GM18498 (cell line): ENCODE results near the gene PSMD3.
"Not testable (repeated sequence)": the region's sequence is repeated elsewhere in the genome, so short reads cannot be mapped to it uniquely, and the experiment has no call there.

Source experiments
- ATAC-seq: cut with Tn5 transposase; IDR thresholded peaks from one replicate; pipeline ENCODE4 v1.9.1; 2021; ENCODE audit warnings: mild to moderate bottlenecking, moderate library complexity; ENCODE audit not compliant: unreplicated experiment

Gene PSMD3

DNA sequence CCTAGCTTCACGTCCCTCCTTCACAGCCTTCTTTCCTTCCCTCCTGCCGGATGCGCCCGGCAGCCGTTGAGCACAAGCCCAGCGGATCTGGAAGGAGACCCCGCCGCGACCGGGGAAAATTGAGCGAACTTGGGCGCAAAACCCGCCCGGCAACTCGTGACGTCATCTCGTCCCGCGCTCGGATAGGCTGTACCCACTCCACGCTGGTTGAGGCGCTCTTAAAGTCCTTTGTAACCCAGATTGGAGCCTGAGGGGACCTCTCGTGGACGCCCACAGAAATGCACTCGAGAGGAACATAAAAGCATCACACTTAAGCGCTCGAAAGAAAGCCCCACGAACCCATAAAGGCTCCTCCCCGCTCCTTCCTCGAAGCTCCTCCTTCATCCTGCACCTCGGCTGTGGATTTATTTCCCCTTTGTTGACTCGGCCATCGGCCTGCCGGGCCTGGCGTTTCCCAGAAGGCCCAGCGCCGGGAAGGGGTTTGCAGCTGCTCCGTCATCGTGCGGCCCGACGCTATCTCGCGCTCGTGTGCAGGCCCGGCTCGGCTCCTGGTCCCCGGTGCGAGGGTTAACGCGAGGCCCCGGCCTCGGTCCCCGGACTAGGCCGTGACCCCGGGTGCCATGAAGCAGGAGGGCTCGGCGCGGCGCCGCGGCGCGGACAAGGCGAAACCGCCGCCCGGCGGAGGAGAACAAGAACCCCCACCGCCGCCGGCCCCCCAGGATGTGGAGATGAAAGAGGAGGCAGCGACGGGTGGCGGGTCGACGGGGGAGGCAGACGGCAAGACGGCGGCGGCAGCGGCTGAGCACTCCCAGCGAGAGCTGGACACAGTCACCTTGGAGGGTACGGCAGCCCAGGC lies at the start of gene PSMD3:
Gene PSMD3 (plus strand): TSS at position 457 of the 856 bp plus-strand sequence. CDS start 164 bp downstream, at position 621.
- ATAC-seq = peak; percentile 93

DNA sequence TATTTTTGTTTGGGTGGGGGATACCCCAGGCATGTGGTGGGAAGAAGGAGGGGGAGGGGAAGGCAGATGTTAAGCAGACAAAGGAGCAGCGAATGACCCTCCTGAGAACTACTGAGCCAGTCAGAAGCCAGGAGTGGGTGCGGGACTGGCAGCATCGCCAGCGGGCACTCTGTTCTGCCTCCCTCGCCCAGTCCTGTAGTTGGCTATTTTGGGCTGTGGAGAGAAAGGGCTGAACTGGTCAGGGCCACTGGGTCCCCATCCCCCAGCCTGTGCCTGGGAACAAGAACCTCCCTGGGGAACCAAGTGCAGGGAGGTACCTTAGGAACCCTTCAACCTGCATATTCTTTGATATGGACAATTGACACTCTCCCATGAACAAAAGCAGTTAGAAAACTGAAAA lies 46.7 kb upstream of the PSMD3 start:
- no peak for ATAC-seq

DNA sequence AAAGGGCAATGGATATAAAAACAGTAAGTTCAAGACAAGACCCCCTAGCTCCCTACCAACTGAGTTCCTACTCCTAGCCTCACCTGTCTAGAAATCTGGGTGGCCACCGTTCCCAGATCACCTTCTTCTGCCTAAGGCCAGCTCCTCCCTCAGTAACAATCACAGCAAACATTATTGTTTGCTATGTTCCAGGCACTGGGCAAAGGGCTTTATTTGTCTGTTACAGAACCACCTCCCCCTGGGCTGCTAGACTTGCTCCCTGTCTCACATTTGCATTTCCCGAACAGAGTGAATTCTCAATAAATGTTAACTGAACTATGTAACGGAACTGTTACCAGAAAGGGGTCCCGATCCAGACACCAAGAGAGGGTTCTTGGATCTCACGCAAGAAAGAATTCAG lies 46.3 kb upstream of the PSMD3 start:
- no peak for ATAC-seq

DNA sequence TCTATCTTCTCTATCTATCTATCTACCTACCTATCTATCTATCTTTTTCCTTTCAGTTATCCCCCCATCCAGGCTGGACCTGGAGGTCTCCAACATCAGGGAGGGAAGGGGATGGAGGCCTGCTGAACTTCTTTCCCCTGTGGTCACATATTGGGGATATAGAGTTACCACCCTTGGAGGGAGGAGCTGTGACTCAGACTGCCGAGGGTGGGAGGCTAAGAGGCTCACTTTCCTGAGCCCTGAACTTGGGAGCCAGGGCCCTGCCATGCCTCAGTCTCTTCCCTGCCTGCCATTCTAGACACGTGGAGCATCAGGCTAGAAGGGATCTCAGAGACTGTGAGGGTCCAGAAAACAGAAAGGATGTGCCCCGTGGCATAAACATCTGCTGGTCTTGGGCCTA lies 44.7 kb upstream of the PSMD3 start:
- no peak for ATAC-seq

DNA sequence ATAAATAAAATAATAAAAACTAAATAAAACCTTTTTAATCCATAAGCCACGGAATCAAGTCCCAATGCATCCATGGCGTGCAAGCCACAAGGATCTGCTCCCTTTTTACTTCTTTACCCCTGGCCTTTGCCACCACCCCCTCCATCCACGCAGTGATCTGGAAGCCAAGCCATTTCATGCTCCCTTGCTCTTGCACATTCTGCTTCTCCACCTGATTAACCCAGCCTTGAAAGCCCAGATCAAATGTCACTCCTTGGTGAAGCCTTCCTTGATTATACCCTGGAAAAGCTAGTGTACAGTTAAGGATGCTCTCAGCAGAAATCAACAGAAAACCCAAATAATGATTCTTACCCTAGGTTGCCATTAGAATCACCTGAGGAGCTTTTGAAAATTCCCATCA lies 43.2 kb upstream of the PSMD3 start:
- no peak for ATAC-seq

DNA sequence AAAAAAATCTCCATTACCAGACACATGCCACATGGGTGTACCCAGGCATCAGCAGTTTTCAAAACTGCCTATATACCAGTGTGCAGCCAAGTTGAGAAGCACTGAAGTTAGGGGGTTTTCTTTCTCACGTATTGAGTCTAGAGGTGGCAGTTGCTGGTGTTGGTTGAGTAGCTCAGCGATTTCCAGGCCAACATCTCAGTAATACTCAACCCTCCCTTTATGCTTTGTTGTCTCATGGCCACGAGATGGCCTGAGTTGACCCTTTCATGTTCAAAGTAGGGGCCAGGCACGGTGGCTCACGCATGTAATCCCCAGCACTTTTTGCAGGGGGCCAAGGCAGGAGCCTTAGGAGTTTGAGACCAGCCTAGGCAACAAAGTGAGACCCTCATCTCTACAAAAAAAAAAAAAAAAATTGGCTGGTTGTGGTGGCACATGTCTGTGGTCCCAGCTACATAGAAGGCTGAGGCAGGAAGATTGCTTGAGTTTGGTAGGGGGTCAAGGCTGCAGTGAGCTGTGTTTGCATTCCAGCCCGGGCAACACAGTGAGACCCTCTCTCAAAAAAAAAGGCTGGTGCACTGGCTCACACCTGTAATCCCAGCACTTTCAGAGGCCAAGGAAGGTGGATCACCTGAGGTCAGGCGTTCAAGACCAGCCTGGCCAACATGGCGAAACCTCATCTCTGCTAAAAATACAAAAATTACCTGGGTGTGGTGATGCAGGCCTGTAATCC lies 42.3 kb upstream of the PSMD3 start:
- no peak for ATAC-seq

DNA sequence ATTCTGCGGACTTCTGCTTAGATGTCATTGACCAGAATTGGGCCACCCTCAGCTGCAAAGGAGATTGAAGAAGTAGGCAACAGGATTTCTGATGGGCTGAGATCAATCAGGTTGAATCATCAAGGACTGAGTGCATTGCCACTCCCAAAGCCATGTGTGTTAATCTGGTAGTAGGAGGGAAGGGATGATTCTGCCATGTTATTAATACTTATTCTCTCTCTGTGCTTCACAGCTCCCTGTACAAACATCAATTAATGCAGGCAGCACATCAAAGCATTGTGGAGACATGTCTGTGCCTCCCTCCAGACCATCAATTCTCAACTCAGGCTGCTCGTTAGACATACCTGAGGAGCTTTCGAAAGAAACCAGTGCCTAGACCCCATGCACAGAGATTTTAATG lies 41.5 kb upstream of the PSMD3 start:
- ATAC-seq = no peak

DNA sequence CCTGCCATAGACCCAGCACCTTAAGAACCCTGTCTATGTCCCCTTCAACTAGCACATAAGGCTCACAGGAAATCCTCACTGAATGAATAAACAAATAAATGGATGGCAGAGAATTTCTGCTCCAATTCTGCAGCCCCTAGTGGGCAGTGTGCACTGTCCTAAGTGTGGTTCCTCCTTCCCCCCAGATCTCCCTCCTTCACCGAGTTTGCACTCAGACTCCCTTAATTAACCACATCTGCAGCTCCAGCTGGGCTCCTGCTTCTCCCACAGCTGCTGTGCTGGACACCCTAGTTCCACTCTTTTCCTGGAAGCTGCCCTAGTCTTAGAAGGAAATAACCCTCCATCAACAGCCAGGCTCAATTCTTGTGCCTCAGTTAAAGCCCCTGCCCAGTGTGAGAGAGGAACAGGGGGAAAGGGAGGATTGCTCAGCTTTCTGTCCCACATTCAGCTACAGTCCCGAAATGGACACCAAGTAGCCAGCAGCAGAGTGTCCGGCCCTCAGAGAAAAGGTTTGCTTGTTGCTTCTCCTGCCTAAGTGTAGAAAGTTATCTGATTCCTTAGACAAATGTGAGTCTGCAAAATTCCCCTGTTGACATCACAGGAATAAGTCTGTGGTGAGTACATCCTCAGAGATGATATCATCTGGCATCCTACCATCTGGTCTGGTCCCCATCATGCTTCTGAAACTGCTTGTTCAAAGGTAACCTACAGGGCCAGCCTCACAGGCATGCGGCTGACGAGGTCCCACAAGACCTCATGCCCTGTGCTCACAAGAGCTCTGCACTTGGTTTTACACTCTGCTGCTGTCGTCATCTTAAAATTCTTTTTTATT lies 40.8 kb upstream of the PSMD3 start:
- ATAC-seq = no peak

DNA sequence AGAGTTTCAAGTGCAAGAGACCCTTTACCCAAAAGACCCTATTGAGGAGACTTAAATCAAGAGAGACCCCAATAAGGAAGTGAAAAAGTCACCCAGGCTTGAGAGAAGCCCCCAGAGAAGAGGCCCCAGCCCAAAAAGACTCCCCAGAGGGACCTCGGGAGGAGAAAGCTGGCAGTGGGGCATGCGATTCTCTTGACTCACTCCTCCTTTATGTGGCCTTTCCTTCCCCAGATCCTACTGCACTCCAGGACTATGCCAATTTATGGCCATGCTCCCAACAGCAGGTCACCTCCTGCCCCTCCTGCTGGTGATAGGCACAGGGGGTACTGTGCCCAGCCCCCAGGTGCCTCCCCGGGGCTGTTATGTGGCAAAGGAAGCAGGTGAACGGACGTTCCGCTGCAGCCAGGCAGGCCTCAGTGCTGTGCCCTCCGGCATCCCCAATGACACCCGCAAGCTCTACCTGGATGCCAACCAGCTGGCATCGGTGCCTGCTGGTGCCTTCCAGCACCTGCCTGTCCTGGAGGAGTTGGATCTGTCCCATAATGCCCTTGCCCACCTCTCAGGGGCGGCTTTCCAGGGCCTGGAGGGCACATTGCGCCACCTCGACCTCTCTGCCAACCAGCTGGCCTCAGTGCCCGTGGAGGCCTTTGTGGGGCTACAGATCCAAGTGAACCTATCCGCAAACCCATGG lies 36.8 kb upstream of the PSMD3 start:
- ATAC-seq = no peak

DNA sequence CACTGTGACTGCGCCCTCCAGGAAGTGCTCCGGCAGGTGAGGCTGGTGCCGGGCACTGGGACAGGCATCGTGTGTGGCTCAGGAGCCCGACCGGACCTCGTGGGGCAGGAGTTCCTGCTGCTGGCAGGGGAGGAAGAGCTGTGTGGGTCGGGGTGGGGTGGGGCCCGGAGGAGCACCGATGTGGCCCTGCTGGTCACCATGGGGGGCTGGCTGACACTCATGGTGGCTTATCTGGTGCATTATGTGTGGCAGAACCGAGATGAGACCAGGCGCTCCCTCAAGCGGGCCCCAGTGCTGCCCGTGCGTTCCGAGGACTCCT lies 36.3 kb upstream of the PSMD3 start:
- no peak for ATAC-seq

DNA sequence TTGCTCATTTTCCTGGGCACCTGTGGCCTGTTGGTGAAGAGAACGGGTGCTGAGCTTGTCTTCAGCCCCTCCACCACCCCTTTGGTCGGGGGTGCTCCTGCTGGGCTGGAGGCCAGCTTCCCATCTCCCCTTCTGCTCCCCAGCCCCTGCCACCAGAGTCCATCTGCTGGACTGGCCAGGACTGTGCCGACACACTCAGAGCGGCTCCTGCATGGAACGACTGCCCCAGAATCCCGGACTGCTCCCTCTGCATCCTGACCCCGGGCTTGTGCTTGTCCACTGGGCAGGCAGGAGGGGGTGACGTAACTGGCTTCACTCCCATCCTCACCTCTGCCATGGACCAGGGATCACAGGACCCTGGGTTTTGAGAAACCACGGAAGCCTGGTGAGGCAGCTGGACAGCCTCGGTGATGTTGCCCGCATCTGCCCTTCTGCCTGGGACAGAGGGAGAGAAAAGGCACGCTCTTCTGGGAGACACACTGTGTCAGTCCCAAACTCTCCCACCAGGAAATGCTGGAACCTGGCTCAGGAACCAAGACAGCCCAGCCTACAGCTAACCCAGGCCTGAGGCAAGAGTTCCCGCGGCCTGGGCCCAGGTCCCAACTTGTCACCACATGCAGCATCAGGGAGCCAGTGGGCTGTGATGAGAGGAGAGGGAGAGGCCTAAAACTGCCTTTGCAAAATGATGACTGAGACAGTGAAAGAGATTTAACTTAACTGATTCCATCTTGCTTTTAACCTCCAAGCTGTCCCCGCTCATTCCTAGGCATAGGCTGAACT lies 33.9 kb upstream of the PSMD3 start:
- ATAC-seq = no peak

DNA sequence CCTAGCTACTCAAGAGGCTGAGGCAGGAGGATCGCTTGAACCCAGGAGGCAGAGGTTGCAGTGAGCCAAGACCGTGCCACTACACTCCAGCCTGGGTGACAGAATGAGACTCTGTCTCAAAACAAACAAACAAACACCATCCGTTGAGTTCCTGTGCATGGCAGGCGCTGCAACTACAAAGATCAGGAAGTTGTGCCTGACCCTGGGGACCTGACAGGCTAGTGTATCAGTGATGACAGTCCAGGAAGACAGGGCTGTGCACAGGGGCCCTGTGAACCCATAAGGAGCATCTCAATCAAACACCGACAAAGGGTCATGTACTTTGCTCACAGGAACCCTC lies 32.1 kb upstream of the PSMD3 start:
- not testable (repeated sequence) for ATAC-seq

DNA sequence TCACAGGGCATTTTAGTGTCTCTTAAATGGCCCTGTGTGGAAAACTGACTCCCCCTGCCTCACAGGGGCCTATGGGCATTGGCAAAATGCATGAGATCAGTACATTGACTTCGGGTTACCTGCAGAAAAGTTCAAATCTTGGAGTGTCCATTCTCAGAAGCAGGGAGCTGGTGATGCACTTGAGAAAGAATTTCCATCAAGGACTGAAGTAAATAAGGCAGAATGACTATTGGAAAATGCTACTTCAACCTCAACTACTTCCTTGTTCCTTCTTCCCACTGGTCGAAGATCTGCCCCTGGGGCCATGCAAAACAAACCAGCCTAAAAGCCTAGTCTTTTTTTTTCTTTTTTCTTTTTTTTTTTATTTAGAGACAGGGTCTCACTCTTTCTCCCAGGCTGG lies 31.6 kb upstream of the PSMD3 start:
- no peak for ATAC-seq

DNA sequence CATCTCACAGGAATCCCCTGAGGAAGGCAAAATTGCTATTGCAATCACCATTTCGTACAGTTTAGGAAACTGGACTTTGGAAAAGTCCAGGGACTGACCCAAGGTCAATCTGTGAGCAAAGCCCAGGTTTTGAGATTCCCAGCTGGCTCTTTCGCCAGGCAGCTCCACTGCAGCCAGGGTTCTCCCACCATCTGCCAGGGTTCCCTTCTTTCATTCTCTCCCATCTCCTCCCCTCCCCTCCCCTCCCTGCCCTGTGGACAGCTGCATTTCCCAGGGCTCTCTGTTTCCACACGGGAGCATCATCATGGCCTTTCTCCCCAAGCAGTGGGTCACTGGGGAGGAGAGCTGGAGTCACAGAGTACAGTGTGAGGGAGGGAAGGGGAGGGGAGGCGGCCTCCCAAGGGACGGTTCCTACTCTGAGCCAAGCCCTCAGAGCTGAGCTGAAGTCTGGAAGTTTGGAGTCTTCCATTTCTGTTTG lies 29.7 kb upstream of the PSMD3 start:
- ATAC-seq = no peak

DNA sequence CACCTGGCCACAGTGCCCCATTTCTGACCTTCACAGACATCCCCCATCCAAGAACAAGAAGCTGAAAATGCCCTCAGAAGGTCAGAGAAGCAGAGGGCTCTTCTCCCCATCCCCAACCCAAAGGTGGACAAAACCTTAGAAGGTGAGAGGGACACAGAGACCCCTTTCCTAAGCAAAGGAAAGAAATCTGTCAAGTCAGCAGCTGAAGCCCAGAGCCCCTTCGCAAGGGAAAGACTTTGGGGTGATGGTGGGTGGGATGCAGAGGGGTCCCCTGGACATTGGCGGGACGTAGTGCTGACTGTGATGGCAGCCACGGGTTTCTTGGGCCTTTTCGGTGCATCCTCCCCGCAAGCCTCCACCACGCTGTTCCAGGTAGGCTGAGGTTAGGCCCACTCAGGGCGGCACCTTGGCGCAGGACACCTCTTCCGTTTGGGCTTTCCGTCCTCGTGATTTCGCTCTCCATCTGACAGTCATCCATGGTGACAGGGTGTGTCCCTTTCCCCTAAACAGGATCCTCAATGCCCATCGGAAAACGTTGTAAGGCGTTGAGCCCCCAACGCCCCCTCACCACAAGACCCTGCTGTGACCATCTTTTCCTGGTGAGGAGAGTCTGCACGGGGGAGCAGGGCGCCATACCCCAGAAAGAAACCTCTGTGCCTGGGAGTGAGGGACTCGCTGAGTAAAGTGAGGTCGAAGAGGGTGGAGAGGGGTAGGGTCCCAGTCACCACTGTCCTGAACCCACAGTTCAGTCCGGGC lies 28.5 kb upstream of the PSMD3 start:
- ATAC-seq = no peak

DNA sequence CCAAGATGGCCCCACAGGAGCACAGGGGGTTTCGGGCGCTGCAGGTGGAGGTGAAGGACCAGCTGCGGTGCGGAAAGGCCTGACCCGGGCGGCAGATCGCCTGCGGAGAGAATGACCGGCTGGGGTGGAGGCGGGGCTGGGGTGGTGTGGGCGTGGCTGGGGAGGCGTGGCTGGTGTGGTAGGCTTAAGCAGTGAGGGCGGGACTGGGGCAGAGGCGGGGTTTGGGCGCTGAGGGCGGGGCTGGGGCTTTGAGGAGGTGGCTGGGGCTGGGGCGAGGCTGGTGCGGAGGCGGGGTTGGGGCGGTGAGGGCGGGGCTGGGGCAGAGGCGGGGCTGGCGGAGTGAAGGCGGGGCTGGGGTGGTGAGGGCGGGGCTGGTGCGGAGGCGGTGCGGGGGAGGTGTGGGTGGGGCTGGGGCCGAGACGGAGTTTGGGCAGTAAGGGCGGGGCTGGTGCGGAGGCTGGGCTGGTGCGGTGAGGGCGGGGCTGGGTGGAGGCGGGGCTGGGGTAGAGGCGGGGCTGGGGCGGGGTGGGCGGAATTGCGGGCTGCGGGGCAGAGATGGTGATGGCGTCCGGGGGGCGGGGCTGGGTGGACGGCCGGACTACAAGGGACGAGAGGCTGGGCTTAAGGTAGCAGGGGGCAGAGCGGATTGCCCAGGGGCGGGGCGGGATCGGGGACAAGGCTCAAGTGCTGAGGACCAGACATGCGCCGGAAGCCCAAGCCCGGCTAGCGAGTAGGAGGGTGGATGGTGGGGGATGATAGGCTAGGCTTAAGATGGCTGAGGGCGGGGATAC lies 27.7 kb upstream of the PSMD3 start:
- ATAC-seq = peak; percentile 76

DNA sequence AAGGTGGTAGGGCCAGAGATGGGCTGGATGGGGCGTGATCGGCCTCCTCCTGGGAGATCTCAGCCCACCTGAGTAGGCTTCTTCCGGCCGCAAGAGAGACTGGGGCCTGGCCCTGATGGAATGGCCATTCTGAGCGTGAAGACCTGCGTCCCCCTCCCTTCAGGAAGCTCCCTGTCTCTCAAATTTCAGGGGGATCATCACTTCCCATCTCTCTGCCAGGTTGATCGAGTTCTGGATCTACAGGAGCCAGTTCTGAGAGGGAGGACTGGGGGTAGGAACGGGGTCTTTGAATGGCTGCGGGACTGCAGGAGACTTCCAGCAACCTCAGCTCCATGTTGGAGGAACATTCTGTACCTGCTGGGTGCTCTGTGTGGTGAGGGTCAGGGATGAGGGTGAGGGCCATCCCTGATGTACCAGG lies 27.1 kb upstream of the PSMD3 start:
- ATAC-seq = no peak

DNA sequence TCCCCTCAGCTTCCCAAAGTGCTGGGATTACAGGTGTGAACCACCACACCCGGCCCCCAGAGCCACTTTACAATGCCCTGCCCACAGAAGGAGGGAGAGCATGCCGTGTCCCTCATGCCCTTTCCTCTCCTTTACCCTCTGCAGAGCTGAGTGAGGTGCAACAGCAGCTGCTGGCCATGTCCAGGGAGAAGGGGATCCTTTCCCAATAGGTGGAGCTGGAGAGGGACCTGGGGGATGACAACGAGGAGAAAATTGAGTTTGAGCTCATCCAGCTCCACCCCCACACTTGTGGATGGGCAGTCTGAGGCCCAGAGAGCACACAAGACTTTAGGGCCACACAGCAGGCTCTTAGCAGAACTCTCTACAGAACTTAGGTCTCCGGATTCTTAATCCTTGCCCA lies 25.7 kb upstream of the PSMD3 start:
- ATAC-seq = no peak
